ENCODE data around the gene LPP.

- TF ChIP-seq POLR2AphosphoS5 (IDR thresholded peaks at IDR 0.05; ENCODE audit: low read depth, low read length) (no peak), TAF1 (IDR thresholded peaks at IDR 0.05; ENCODE audit: borderline replicate concordance, insufficient read depth, low read length) (no peak)
Observed at GRCh38 chr3:188243124-188243795, 89.3 kb downstream of the LPP start.
